PC-3 (cell line): ENCODE data around the gene MAS1L. TPM values are rescaled to one million over a fixed set of nuclear protein-coding genes. Genes with fewer than 3 reads are reported as not detected.

Experiments used
- ATAC-seq: fragments of 200-7000 bp; cut with Tn5 transposase; 2 replicates; pipeline ENCODE4 v1.9.1; 2020; ENCODE audit warnings: mild to moderate bottlenecking, moderate library complexity
- BruUV-seq: library from RNA; stranded (reverse); fragments of 400-500 nt; replicated peaks from 2 replicates; lab custom pipeline; 2021; lab: Mats Ljungman, UMichigan
- CTCF ChIA-PET: fragments of 300-600 bp; sonication (Branson Sonifier 250); formaldehyde crosslinking; loops from one replicate; lab custom pipeline; 2022; ENCODE audit warnings: antibody characterized with exemption; lab: Charles Lee
- POLR2A ChIA-PET: fragments of 300-600 bp; sonication (Branson Sonifier 250); formaldehyde crosslinking; loops from one replicate; lab custom pipeline; 2022; ENCODE audit warnings: antibody characterized with exemption; ENCODE audit not compliant: unreplicated experiment; lab: Charles Lee
- DNase-seq: peaks from one replicate; pipeline ENCODE4 v3.0.0-alpha.2; 2015
- H2AFZ ChIP-seq: fragments of 300-600 bp; sonication (generic); 2 replicates; pipeline ENCODE4 v1.6.0; 2016; ENCODE audit warnings: antibody characterized with exemption, low read length
- H3F3A ChIP-seq: fragments of 300-600 bp; sonication (generic); one replicate; pipeline ENCODE4 v1.6.0; 2017; ENCODE audit warnings: antibody characterized with exemption, low read length, control low read depth, mild to moderate bottlenecking; ENCODE audit not compliant: unreplicated experiment
- H3K27ac ChIP-seq: fragments of 300-600 bp; sonication (generic); 2 replicates; pipeline ENCODE4 v1.5.1; 2016; ENCODE audit warnings: mild to moderate bottlenecking, low read length
- H3K27me3 ChIP-seq: fragments of 300-600 bp; sonication (generic); 2 replicates; pipeline ENCODE4 v1.6.1; 2016; ENCODE audit warnings: low read length, mixed read lengths
- H3K36me3 ChIP-seq: fragments of 300-600 bp; sonication (generic); 2 replicates; pipeline ENCODE4 v1.6.1; 2016; ENCODE audit warnings: low read depth, mixed run types, low read length, mixed read lengths
- H3K4me1 ChIP-seq: fragments of 300-600 bp; sonication (generic); 2 replicates; pipeline ENCODE4 v1.5.1; 2016; ENCODE audit warnings: low read length; ENCODE audit not compliant: insufficient read depth
- H3K4me2 ChIP-seq: fragments of 300-600 bp; sonication (generic); 2 replicates; pipeline ENCODE4 v1.6.0; 2016; ENCODE audit warnings: low read length
- H3K4me3 ChIP-seq: fragments of 300-600 bp; sonication (generic); 2 replicates; pipeline ENCODE4 v1.5.1; 2016; ENCODE audit warnings: mild to moderate bottlenecking, low read length, mixed read lengths
- H3K79me2 ChIP-seq: fragments of 300-600 bp; sonication (generic); 2 replicates; pipeline ENCODE4 v1.6.1; 2017; ENCODE audit warnings: low read length, mixed read lengths
- H3K9ac ChIP-seq: fragments of 300-600 bp; sonication (generic); 2 replicates; pipeline ENCODE4 v1.6.0; 2016; ENCODE audit warnings: mild to moderate bottlenecking, low read length
- H3K9me2 ChIP-seq: fragments of 300-600 bp; sonication (generic); replicated peaks from 2 replicates; pipeline ENCODE4 v1.6.1; 2016; ENCODE audit warnings: mixed run types, low read length, mixed read lengths
- H3K9me3 ChIP-seq: fragments of 300-600 bp; sonication (generic); 2 replicates; pipeline ENCODE4 v1.6.1; 2016; ENCODE audit warnings: low read length, mixed read lengths
- H4K20me1 ChIP-seq: fragments of 300-600 bp; sonication (generic); 2 replicates; pipeline ENCODE4 v1.6.1; 2016; ENCODE audit warnings: low read length, mixed read lengths
- EZH2 ChIP-seq: fragments of 300-600 bp; sonication (generic); IDR thresholded peaks from one replicate; pipeline ENCODE4 v1.6.1; 2017; ENCODE audit warnings: antibody characterized with exemption, mild to moderate bottlenecking, low read length; ENCODE audit not compliant: unreplicated experiment
- EZH2phosphoT487 ChIP-seq: fragments of 300-600 bp; sonication (generic); IDR thresholded peaks from 2 replicates; pipeline ENCODE4 v1.6.1; 2018; ENCODE audit warnings: mild to moderate bottlenecking, antibody characterized with exemption, low read length, borderline replicate concordance
- intact Hi-C: fragments of 100-400 bp; cut with micrococcal nuclease; formaldehyde crosslinking; loops from 2 replicates; pipeline ENCODE4 v1.9.0; 2023
- total RNA-seq: library from RNA; depleted of rRNA; stranded (reverse); fragments of >200 nt; gene quantifications from 2 replicates; pipeline ENCODE4 v1.2.3, GENCODE V29; 2014
- TF ChIP-seq, protein P1 (sequence below): fragments of 300-600 bp; sonication (generic); conservative IDR thresholded peaks from 2 replicates; pipeline ENCODE4 v1.5.1; 2017; ENCODE audit warnings: antibody characterized with exemption, low read depth, mild to moderate bottlenecking, low read length

The MAS1L gene
- total RNA-seq, 1 experiment from 2014 or later, result not detected

DNA sequence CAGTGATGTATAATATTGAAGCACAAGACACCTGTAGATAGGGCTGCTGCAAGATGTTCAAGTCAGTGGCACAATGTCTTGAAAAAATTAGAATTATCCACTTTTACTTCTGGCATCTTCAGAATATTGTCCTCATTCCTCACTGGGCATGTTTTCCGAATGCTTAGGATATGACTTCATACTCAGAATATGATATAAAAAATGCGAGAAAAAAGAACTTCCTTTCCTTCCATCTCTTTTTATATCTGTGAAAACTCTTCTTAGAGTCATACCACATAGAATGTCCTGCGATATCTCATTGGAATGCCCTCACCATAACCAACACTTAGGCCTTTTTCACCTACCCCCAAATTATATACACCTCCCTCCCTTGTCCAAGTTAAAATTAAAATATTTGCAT is 4.6 kb downstream of the MAS1L start:
- CTCF ChIA-PET, result no interaction called here
- H3K36me3 ChIP-seq, result no peaks in the 10 kb centered on the region
- H4K20me1 ChIP-seq, result no peaks in the 10 kb centered on the region
- no peak for DNase-seq
- TF ChIP-seq EZH2phosphoT487 (no peak), EZH2 (no peak)
- TF ChIP-seq, protein P1, sequence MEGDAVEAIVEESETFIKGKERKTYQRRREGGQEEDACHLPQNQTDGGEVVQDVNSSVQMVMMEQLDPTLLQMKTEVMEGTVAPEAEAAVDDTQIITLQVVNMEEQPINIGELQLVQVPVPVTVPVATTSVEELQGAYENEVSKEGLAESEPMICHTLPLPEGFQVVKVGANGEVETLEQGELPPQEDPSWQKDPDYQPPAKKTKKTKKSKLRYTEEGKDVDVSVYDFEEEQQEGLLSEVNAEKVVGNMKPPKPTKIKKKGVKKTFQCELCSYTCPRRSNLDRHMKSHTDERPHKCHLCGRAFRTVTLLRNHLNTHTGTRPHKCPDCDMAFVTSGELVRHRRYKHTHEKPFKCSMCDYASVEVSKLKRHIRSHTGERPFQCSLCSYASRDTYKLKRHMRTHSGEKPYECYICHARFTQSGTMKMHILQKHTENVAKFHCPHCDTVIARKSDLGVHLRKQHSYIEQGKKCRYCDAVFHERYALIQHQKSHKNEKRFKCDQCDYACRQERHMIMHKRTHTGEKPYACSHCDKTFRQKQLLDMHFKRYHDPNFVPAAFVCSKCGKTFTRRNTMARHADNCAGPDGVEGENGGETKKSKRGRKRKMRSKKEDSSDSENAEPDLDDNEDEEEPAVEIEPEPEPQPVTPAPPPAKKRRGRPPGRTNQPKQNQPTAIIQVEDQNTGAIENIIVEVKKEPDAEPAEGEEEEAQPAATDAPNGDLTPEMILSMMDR, result no peak
- ATAC-seq, result no peak
- no peaks in the 10 kb centered on the region for H3F3A ChIP-seq
- POLR2A ChIA-PET, result no interaction called here
- H2AFZ ChIP-seq, result no peak overlapping the region
- no peaks in the 10 kb centered on the region for H3K9me2 ChIP-seq
- H3K4me3 ChIP-seq, result no peak overlapping the region
- intact Hi-C loops, result no loop called here
- H3K27me3 ChIP-seq, result peaks cover 10% of the 10 kb centered on the region; the same call in 1 of the 2 replicates
- no peak overlapping the region for H3K4me2 ChIP-seq
- BruUV-seq, result no TSS peak
- no peaks in the 10 kb centered on the region for H3K9me3 ChIP-seq
- H3K27ac ChIP-seq, result no peak overlapping the region
- H3K4me1 ChIP-seq, result no peaks in the 10 kb centered on the region
- no peaks in the 10 kb centered on the region for H3K79me2 ChIP-seq
- no peak overlapping the region for H3K9ac ChIP-seq

DNA sequence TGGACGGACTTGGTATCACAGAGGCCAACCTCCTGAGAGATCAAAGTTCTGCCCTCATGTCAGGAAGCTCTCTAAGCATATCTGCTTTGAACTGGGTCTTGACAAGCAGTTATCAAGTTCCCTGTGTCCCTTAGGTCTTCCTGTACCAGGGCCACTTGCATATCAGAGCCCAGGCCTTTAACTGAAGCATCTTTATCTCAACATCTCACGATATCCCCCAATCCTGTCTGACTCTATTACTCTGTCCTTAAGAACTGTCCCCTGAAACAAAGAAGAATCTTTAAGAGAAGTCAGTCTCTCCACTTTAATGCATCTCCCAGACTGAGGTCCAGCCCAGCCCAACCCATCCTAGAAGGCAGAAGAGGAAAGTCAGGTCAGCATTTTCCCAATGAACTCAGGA is 8.2 kb downstream of the MAS1L start:
- POLR2A ChIA-PET, result no interaction called here
- no TSS peak for BruUV-seq
- Histone ChIP-seq H3K36me3 (no peaks in the 10 kb centered on the region), H3K9ac (no peak overlapping the region), H4K20me1 (no peaks in the 10 kb centered on the region), H3K4me3 (no peak overlapping the region), H3K9me2 (no peaks in the 10 kb centered on the region), H3K4me2 (no peak overlapping the region), H3K9me3 (no peaks in the 10 kb centered on the region), H3F3A (no peaks in the 10 kb centered on the region), H3K27me3 (peaks cover 6% of the 10 kb centered on the region), H2AFZ (no peak overlapping the region), H3K4me1 (no peaks in the 10 kb centered on the region), H3K79me2 (no peaks in the 10 kb centered on the region), H3K27ac (no peak overlapping the region)
- no peak for ATAC-seq
- CTCF ChIA-PET, result no interaction called here
- DNase-seq, result no peak
- intact Hi-C loops, result no loop called here
- TF ChIP-seq, protein P1, result no peak
- TF ChIP-seq EZH2phosphoT487, result no peak
- no peak for TF ChIP-seq EZH2

DNA sequence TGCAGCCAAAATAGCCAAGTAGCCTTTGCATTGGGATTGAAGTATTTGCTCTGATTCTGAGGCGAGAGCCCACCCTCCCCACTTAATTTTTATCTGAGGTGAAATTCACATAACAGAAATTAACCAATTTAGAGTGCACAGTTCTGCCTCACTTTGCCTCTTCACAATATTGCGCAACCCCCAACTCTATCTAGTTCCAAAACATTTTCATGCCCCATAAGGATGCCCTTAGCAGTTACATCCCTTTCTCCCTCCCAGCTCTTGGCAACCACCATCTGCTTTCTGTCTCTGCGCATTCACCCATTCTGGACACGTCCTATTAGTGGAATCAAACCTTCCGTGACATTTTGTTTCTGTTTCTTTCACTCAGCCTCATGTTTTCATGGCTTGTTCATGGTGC is 9.0 kb downstream of the MAS1L start:
- POLR2A ChIA-PET, result no interaction called here
- Histone ChIP-seq H4K20me1 (no peaks in the 10 kb centered on the region), H3K4me2 (no peak overlapping the region), H3K27me3 (peaks cover 6% of the 10 kb centered on the region), H3K36me3 (no peaks in the 10 kb centered on the region), H3K4me3 (no peak overlapping the region), H3K9me2 (no peaks in the 10 kb centered on the region), H3K4me1 (no peaks in the 10 kb centered on the region), H3K9ac (no peak overlapping the region), H2AFZ (no peak overlapping the region), H3K79me2 (no peaks in the 10 kb centered on the region), H3K27ac (no peak overlapping the region), H3F3A (no peaks in the 10 kb centered on the region), H3K9me3 (no peaks in the 10 kb centered on the region)
- TF ChIP-seq EZH2 (no peak), EZH2phosphoT487 (no peak)
- TF ChIP-seq, protein P1, result no peak
- ATAC-seq (no peak), DNase-seq (no peak)
- intact Hi-C loops, result no loop called here
- no TSS peak for BruUV-seq
- CTCF ChIA-PET, result no interaction called here
